Pulmonary artery endothelial cell (primary cell): ENCODE results near the gene ACKR2. TPM values are rescaled to one million over a fixed set of nuclear protein-coding genes. Genes with fewer than 3 reads are reported as not detected.

Source experiments
- DNase-seq: peaks from one replicate; pipeline ENCODE4 v3.0.0-alpha.2; 2011; ENCODE audit warnings: low read depth, low spot score
- total RNA-seq: library from RNA; depleted of rRNA; stranded (reverse); fragments of >200 nt; gene quantifications from 2 replicates; pipeline ENCODE4 v1.2.3, GENCODE V29; 2014

ACKR2 gene, protein sequence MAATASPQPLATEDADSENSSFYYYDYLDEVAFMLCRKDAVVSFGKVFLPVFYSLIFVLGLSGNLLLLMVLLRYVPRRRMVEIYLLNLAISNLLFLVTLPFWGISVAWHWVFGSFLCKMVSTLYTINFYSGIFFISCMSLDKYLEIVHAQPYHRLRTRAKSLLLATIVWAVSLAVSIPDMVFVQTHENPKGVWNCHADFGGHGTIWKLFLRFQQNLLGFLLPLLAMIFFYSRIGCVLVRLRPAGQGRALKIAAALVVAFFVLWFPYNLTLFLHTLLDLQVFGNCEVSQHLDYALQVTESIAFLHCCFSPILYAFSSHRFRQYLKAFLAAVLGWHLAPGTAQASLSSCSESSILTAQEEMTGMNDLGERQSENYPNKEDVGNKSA
- not detected in 2 replicates for total RNA-seq

- no peak for DNase-seq
These were observed at the start of gene ACKR2 for GRCh38 chr3:42809202-42809601. ACKR2 (plus strand) TSS chr3:42809445; CDS start chr3:42864503, 55,058 bp downstream.

- no peak for DNase-seq
These were observed 47.1 kb upstream of the ACKR2 start for GRCh38 chr3:42762046-42762724.

- DNase-seq, result no peak
These were observed 46.2 kb upstream of the ACKR2 start for GRCh38 chr3:42763021-42763420.

GRCh38 chr3:42764115-42764514, 45.1 kb upstream of the ACKR2 start:
- no peak for DNase-seq

DNA sequence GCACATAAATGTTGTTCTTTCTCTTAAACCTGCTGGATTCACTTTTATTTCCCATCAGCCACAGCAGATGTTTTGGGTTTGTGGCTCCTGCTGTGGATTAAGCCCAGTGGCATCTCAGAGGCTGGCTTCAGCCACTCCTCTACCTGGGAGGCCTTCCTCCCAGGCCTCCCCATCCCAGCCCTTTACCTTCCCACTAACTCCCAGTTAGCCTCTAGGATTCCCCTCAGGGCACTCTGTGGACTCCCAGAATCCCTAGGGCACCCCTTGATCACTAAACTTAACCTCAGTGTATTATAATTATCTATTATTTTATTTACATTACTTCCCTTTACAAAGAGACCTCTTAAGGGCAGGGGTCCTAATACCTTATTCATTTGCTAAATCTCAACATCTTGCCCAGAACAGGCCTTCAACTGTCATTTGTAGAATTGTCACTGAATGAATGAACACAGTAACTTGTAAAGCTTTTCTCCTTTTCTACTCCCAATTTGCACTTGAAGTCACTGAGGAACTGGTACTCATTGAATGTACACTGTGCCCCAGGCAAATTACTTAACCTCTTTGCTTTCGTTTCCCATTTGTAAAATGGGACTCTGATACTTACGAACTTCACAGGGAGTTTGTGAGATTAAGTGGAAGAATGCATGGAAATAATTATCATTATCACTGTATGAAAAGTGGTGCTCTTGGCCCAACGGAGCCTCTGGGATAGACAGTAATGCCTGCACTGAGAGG, 44.5 kb upstream of the ACKR2 start:
- DNase-seq, result no peak

GRCh38 chr3:42769477-42770131, 39.6 kb upstream of the ACKR2 start:
- DNase-seq, result no peak

DNA sequence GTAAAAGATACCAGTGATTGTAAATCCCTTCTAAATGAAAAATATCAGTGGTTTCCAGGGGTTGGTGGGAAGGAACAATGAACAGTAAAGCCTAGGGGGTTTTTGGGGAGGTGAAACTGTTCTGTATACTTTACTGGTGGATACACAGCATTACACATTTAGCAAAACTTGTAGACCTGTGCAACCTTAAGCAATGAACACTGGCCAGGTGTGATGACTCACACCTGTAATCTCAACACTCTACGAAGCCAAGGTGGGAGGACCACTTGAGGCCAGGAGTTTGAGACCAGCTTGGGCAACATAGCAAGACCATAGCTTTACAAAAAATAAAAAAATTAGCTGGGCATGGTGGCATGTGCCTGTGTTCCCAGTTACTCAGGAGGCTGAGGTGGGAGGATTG, 38.0 kb upstream of the ACKR2 start:
- DNase-seq, result no peak

GRCh38 chr3:42772670-42773408, 36.4 kb upstream of the ACKR2 start, which contains the start of gene CCDC13:
CCDC13 (minus strand) TSS chr3:42773253; CDS start chr3:42758345, 14,908 bp downstream.
- DNase-seq, result peak; percentile 60

GRCh38 chr3:42773409-42773751, 35.9 kb upstream of the ACKR2 start:
- DNase-seq, result no peak

DNA sequence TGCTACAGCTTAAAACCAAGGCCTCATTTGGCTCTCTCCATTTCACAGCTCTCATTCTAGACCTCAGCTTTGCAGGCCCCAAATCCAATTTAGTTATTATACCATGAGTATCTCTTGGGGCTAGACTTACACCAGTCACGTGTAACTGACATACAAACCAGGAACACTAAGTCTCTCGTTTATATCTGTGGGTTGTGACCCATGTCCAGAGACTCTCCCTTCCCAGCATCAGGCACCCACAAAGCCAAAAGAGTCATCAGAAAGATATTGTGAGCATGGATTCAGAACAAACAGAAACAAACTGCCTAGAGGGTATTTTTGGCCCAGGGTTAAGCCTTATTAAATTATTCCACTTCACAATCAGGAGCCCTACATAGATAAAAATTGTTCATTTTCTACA, 30.6 kb upstream of the ACKR2 start:
- DNase-seq, result no peak

DNA sequence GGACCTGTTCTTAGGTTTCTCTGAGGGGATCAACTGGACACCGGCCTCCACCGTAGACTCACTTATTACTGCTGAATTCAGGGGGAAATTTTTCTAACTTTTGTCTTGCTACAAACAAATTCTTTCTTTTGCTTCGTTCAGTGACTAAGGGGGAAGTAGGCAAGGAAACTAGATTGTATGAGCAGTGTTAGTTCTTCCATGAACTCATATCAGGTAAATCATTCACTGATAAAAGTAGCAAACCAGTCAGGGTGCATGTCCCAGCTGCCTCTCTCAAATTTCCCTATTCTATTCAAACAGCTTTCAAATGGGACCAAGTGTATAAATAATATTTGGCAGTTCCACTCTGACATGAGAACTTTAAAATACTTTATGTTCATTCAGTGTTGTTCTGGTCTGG, 28.8 kb upstream of the ACKR2 start:
- DNase-seq, result no peak

DNA sequence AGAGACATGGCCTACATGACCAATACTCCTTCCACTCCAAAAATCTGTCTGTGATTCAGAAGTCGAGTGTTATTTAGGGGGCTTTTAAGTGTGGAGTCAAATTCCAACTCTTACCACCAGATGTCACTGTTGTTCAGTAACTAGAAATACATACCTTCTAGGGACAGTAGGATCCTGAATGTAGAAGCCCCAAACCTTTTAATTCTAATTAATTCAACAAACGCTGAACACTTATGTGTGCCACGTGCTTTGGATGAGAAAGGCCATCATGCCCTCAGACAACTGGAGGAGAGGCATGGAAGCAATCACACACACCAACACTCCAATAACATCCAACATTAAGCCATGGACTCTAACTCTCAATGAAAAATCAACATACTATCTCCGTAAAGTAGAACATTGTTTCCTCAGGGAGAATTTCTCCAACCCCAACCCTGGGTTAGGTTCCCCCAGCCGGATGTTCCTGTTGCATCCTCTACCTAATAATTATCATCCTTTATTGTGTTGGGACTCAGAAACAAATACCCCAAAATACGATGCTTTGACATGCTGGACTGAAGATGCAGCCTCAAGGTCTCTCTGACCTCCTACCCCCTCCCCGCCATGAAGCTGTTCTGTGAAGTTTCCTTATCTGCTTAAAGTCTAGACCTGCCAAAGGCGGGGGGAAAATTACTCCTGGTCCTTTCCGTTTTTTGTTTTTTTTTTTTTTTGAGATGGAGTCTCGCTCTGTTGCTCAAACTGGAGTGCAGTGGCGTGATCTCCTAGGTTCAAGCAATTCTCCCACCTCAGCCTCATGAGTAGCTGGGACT, 28.1 kb upstream of the ACKR2 start:
- DNase-seq, result peak; percentile 33

- DNase-seq, result no peak
These were observed 23.0 kb upstream of the ACKR2 start for GRCh38 chr3:42786212-42786611.

GRCh38 chr3:42786631-42787030, 22.6 kb upstream of the ACKR2 start:
- DNase-seq, result no peak

DNA sequence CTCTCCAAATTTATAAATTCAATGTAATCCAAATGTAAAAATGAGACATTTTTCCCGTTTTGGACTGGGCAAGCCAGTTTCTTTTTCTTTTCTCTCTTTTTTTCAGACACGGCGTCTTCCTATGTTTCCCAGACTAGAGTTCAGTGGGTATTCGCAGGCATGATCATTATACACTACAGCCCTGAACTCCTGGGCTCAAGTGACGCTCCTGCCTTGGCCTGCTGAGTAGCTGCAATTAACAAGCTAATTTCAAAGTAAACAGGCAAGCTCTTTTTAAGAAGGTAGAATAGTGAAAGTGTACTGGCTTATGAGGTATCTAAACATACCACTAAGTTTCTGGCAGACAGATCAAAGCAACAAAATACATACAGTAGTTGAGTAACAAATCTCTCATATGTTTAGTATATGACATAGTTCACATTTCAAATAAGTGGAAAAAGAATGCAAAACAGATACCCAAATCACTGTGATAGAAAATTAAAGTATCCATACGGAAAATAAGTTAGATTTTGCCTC, 18.5 kb upstream of the ACKR2 start:
- DNase-seq, result no peak

GRCh38 chr3:42795621-42796181, 13.5 kb upstream of the ACKR2 start:
- DNase-seq, result no peak

GRCh38 chr3:42796332-42796885, 12.8 kb upstream of the ACKR2 start:
- DNase-seq, result no peak

- DNase-seq, result no peak
These were observed 9.9 kb upstream of the ACKR2 start for GRCh38 chr3:42799376-42799775.

DNA sequence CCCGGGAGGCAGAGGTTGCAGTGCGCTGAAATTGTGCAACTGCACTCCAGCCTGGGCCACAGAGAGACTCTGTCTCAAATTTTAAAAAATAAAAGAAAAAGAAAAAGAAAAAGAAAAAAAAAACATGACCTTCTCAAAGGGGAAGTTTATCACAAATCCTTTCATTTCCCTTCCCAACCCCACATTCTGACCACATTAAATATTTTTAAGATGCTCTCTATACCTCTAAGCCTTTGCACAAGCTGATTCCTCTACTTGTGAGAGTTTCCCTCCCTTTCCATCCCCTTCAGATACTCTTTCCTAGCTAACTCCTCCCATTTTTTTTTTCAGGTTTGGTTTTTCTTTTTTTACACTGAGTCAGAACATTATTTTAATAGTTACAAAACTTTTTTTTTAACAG, 9.0 kb upstream of the ACKR2 start:
- no peak for DNase-seq
